GM10266 (cell line): ENCODE measurements around the gene LIMD2.

ENCODE experiments used
- DNase-seq: peaks from one replicate; pipeline ENCODE4 v3.0.0; 2012; ENCODE audit errors: extremely low spot score
- TF ChIP-seq, protein P1 (sequence below): IDR thresholded peaks from 2 replicates; pipeline ENCODE4 v1.5.1; 2012; ENCODE audit warnings: mild to moderate bottlenecking, low read depth; ENCODE audit not compliant: control insufficient read depth, insufficient read depth; ENCODE audit errors: missing control alignments

The LIMD2 gene

GRCh38 chr17:63718988-63719387, 19.1 kb upstream of the LIMD2 start:
- DNase-seq: no peak
- TF ChIP-seq, protein P1, sequence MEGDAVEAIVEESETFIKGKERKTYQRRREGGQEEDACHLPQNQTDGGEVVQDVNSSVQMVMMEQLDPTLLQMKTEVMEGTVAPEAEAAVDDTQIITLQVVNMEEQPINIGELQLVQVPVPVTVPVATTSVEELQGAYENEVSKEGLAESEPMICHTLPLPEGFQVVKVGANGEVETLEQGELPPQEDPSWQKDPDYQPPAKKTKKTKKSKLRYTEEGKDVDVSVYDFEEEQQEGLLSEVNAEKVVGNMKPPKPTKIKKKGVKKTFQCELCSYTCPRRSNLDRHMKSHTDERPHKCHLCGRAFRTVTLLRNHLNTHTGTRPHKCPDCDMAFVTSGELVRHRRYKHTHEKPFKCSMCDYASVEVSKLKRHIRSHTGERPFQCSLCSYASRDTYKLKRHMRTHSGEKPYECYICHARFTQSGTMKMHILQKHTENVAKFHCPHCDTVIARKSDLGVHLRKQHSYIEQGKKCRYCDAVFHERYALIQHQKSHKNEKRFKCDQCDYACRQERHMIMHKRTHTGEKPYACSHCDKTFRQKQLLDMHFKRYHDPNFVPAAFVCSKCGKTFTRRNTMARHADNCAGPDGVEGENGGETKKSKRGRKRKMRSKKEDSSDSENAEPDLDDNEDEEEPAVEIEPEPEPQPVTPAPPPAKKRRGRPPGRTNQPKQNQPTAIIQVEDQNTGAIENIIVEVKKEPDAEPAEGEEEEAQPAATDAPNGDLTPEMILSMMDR: no peak

DNA sequence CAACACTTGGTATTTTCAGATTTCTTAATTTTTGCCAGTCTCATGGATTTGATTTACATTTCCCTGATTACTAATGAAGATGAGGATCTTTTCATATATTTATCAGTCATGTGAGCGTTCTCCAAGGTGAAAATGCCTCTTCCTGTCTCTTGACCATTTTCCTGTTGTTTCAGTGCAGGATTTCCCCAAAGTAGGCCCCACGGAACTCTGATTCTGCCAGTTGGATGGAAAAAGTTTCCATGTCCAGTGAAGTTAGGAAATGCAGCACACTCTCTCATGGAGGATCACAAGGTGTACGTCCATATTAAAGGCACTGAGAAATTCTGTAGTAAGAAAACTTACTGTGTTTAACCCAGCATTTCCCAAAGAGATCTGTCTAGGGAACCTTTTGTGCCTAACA, 16.5 kb upstream of the LIMD2 start:
- TF ChIP-seq, protein P1: no peak
- DNase-seq: no peak

GRCh38 chr17:63714550-63715277, 14.8 kb upstream of the LIMD2 start:
- DNase-seq: no peak
- TF ChIP-seq, protein P1: no peak

GRCh38 chr17:63709110-63709509, 9.2 kb upstream of the LIMD2 start:
- no peak for DNase-seq
- TF ChIP-seq, protein P1: no peak

DNA sequence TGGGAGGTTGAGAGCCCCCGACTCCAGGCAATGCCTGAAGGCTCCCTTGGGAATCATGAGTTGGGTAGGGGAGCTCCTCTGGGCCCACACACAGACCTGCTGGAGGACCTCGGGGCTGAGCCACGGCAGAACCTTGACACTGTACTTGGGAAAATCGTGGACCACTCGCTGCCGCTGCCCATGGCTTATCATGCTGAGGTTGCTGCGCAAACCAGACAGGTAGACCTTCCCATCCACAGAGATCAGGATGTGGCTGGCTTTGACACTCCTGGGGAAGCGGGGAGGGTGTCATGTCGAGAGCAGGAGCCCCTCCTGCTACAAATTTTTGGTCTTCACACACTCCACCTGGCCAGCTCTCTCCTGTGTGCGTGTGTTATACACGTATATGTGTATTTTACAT, 7.2 kb upstream of the LIMD2 start:
- TF ChIP-seq, protein P1: no peak

DNA sequence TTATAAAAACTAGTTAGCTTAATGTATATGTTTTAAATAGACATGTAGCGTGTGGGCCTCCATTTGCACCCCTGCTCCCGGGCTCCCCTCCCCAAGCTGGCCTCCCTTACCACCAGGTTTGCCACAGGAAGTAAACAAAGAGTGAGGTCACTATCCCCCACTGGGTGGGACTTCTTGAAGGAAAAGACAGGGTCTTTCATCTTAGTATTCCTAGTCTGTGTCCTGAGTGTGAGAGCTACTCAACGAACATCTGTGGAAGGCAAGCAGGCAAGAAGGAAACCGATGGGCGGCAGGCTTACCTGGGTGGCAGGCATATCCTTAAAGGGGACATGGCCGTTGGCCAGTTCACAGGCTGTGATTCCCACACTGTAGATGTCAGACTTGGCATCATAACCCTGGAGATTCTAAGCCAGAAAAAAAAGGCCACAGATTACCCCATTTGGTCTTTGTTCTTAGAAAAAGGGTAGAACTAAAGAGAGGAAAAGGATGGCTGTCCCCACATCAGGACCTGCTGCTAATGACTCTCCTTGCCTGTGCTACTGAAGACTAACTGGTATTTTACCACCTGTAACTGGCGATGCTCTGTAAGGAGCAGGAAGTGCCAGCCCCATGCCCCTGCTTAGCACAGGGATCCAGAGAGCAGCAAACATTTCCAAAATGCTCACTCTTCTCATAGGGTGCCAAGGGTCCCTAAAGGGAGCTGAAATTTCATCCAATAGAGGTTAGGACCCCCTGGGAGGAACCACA, 6.6 kb upstream of the LIMD2 start:
- TF ChIP-seq, protein P1: no peak
- no peak for DNase-seq

More for the DNA sequence above, 7.2 kb upstream of the LIMD2 start:
- no peak for DNase-seq

GRCh38 chr17:63705657-63706056, 5.7 kb upstream of the LIMD2 start:
- no peak for DNase-seq
- TF ChIP-seq, protein P1: no peak
